Smooth muscle cell of the brain vasculature (primary cell): ENCODE measurements around the gene PCBP4.

Source experiments
- DNase-seq: peaks from one replicate; pipeline ENCODE4 v3.0.0-alpha.2; 2012; ENCODE audit warnings: low read depth, low spot score

The PCBP4 gene

DNA sequence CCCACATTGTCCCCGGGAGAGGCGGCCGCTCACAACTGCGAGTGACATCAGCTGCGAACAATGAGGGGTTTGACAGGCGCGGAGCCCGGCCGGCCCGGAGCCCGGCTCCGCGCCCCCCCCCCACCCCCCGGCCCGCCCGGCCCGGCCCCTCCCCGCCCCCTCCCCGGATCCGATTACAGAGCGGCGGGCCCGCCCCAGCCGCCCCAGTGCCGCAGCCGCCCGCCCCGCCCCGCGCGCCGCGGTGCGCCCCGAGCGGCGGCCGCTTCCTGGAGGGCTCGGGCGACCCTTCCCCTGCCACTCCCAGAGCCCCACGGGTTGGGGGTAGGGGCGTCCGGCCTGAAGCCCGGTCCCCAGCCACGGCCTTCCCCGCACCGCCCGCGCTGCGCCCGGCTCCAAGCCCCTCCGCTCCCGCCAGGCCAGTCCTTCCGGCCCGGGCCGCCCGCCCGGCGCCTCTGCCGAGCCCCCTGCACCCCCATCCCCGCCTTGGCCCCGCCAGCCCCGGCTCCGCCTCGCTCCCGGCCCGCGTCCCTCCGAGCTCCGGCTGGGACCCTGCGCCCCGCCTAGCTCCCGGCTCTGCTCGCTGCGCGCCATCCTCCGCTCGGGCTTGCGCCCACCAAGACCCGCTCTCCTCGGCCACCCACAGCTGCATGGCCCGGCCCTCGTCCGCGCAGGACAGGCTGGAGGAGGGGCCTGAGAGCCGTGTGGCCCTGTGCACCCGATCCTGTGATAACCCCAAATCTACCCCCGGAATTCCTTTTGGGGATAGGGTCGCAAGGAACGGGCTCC, at the start of gene PCBP4:
TSS of gene PCBP4 (minus strand) at position 71 of the 786 bp plus-strand sequence. CDS start 6,214 bp downstream, outside the sequence.
- DNase-seq = no peak

- DNase-seq = no peak
Measured at GRCh38 chr3:52015438-52016228, 48.4 kb upstream of the PCBP4 start.

GRCh38 chr3:52014613-52015012, 47.4 kb upstream of the PCBP4 start:
- DNase-seq = no peak

DNA sequence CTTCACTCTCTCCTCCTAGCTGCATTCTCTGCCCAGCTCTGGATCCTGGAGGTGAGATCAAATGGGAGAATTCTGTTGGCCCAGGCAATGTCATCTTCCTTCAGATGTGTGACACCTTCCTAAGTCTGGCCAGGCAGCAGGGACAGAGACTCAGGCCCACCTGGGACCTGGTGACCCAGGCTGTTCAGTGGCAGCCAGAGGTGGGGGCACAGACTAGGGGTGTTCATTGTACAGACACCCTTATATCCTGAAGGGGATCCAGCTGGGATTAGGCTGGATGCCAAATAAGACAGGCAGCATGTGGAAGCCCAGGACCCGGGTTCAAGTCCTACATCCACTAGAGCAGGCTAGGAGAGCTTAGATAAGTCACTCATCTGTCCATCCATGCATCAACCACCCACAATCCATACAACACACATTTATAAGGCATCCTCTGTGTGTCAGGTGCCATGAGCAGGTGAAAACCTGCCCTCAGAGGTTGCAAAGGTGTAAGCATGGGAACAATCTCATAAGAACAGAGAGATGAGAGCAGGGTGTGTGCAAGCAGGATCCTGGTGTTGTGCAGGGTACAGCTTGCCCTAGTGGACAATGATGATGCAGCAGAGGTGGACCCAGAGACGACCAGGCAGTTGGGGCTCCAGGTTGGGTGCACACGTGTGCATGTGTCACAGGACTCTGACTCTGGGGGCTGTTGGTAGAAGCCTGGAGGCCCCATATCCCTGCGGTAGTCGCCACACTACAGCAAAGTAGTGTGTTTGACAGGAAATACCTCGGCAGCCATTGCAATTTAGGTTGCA, 46.7 kb upstream of the PCBP4 start:
- DNase-seq = no peak

GRCh38 chr3:52012699-52013098, 45.4 kb upstream of the PCBP4 start:
- no peak for DNase-seq

GRCh38 chr3:52010431-52010830, 43.2 kb upstream of the PCBP4 start:
- DNase-seq = no peak

- DNase-seq = no peak
Measured at GRCh38 chr3:52007291-52007690, 40.0 kb upstream of the PCBP4 start.

- no peak for DNase-seq
Measured at GRCh38 chr3:52006820-52007133, 39.5 kb upstream of the PCBP4 start.

DNA sequence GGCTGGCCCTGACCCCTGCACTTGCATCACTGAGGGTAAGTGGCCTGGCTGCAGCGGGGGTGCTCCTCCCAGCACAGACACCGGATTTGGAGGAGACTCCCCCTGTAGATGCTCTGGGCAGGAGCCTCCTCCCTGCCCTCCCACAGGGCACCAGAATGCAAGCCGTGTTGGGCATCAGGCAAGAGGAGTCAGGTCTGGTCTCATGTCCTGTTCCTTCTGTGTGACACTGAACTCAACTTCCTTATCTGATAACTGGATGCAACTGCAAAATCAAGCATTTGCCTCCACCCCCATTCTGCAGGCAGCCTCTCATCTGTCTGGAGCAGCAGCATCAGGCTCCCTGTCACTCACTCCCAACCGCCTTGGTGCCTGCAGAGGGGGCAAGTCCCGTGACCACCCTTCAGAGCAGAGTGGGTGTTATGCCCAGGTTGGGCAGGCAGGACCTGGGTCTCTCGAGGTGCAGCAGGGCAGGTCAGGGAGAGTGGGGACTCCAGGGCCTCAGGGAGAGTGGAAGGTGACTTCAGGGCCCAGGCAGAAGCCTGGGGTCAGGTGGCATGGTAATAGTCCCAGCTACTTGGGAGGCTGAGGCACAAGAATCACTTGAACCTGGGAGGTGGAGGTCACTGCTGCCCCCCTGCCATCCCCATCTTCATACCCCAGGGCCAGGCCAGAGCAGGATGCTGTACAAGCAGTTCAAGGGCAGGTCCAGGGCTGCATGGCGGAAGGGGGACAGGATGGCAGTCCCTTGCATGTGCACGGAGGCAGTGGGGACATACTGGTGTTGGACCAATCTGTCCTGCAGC, 39.0 kb upstream of the PCBP4 start:
- DNase-seq = no peak

- no peak for DNase-seq
Measured at GRCh38 chr3:52005571-52005986, 38.3 kb upstream of the PCBP4 start.

- no peak for DNase-seq
Measured at GRCh38 chr3:52004906-52005395, 37.7 kb upstream of the PCBP4 start.

GRCh38 chr3:52004163-52004787, 37.0 kb upstream of the PCBP4 start:
- DNase-seq = no peak

GRCh38 chr3:52002748-52003147, 35.5 kb upstream of the PCBP4 start:
- no peak for DNase-seq

DNA sequence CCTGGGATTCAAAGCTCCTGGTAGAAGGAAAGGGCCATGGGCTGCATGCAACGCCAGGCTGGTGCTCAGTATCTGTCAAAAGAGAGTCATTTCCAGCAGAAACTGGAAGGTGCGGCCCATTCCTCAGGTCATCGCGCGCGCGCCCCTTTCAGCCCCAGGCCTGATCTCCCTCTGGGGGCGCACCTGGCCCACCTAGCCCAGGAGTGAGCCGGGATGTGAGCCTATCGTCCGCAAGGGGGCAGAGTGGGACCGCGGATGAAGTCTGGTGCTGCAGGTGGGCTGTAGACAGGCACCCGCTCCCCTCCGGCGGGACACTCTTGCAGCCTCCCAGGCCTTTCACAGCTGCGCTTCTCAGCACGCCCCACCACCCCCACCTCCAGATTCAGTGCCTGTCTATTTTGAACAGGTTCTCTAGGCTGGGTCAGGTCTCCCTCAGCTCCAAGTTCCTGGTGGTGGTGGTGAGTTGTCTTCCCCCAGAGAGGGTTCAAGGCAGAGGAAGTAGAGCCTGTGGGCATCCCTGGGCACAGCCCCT, 34.3 kb upstream of the PCBP4 start:
- DNase-seq = no peak

DNA sequence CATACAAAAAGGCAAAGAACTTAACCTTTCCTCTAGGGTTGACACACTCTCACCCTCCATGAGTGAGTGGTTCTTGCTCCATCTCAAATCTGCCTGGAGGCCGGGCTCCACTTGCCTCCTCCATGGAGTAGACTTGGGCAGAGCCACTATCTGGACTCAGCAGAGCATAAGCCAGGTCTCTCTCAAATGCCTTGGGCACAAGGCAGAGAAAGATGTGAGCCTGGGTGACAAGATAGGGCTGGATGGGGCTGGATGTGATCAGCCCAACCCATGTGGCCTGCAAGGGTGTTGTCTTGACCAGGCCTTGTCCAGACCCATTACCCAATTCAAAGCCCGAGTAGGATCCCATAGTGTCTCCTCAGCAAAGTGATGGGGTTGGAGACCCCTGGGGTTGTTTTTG, 32.6 kb upstream of the PCBP4 start:
- DNase-seq = no peak

DNA sequence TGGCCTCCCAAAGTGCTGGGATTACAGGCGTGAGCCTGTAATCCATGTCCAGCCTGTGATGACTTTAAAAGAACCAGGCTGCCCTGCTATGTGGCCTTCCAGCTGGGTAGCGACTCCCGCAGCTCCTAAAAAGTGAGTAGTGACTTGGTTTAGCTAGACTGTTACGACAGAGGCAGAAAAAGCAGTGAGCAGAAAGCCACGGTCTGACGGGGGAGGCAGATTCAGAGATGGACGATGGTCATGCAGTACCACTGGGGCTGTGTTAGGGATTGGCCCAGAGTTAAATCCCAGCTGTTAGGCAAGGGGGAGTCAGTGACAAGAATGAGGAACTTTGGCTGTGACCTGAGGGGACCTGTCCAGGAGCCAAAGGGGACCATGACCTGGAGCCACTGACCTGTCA, 31.5 kb upstream of the PCBP4 start:
- no peak for DNase-seq

DNA sequence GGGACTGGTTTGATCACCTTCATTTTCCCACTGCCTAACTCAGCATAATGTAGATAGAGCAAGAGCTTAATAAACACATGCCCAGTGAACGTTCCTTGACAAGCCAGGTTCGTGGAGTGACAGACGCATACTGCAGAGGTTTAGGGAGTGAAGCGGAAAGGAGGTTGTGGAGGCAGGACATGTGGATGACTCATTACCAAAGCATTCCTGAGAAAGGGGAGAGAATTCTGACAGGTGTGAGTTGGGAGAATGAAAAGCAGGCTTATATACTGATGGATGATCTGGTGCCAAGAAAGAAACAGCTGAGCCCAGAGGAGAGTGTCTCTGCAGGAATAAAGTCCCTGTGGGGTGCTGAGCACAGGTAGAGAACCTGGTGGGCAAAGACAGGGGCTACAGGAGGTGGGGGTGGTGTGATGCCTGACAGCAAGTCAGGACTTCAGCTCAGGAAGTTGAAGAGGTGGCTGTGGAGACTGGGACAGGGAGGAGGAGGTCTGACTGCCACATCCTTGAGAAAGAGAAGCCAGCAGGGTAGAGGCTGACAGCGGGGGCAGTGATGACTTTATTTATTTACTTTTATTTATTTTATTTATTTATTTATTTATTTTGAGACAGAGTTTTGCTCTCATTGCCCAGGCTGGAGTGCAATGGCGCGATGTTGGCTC, 30.8 kb upstream of the PCBP4 start:
- no peak for DNase-seq

DNA sequence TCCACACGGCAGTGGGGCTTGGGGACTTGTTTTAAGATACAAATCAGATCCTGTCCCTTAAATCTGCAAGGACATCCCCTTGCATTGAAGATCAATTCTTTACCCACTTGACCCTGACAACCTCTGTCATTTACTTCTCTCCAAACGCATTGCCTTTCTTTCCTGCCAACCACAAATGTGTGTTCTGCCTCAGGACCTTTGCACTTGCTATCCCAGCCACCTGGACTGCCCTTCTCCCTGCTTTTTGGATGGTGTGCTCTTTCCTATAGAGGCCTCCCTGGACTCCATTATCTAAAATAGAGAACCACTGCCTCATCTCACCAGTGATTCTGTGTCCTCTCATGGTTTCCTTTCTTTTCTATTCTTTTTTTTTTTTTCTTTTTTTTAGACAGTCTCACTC, 29.9 kb upstream of the PCBP4 start:
- no peak for DNase-seq

DNA sequence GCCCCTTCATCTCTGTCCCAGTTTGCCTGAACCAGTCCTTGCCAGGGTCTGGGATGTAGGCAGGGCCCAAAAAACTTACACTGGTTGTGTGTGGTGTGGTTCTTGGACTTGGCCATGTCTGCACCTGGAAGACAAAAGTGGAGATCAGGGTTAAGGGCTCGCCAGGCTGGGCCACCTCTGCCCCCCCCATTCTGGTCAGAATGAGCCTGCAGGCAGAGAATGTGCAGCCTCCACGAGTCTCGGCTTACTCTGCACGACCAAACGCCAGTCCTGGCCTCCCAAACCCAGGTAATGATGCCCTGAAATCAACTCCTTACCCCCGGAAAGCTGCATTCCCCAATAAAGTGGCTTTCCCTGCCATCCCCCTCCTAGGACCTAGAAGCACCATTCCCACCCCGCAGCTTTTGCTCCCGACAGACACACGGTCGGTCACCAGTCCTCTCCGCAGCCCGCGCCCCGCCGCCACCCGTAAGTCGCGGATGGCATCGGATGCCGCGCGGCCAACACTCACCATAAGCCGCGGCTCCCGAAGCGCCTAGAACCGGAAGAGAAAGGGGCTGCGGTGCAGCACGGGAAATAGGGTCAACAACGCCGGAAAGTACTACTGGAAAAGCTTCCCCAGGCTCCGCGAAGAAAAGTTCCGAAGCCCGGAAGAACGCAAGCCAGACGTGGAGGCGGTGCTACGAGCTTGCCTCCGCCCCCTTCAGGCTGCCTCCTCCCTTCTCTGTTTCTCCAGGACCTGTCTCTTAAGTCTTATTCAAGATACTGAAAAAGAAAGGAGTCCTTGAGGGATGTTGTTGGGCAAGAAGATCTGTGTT, 28.3 kb upstream of the PCBP4 start, which contains the start of gene RPL29:
TSS of gene RPL29 (minus strand) at position 550 of the 818 bp plus-strand sequence. CDS start at position 116, 434 bp downstream.
- DNase-seq = peak; percentile 88
